Heart left ventricle (tissue), 16 donors: ENCODE data around the gene CCSER1. TPM values are rescaled to one million over a fixed set of nuclear protein-coding genes. Genes with fewer than 3 reads are reported as not detected.

Experiments
- ATAC-seq, 4 donors: fragments of 200-7000 bp; cut with Tn5 transposase; one replicate each; pipeline ENCODE4 v1.9.1; 2020 to 2022; ENCODE audit warnings: moderate library complexity in 4 of 4, mild to moderate bottlenecking in 3 of 4, moderate number of reproducible peaks in 1 of 4
- DNase-seq, 5 donors: peaks; one replicate each; pipeline ENCODE4 v3.0.0-alpha.2; 2020
- H3K27ac ChIP-seq, 12 donors: fragments of 200-600 bp; sonication (generic) in 4 of 12; one replicate each; pipeline versions ENCODE4 v1.5.0 to v1.8.0; 2016 to 2022; ENCODE audit warnings: mild to moderate bottlenecking in 2 of 12
- H3K27me3 ChIP-seq, 9 donors: fragments of 200-600 bp; sonication (generic) in 2 of 9; one replicate each; pipeline versions ENCODE4 v1.5.1 to v1.8.0; 2016 to 2022; ENCODE audit warnings: mild to moderate bottlenecking in 3 of 9
- H3K36me3 ChIP-seq, 9 donors: fragments of 200-600 bp; sonication (generic) in 2 of 9; one replicate each; pipeline versions ENCODE4 v1.5.0 to v1.8.0; 2018 to 2022; ENCODE audit warnings: mild to moderate bottlenecking in 2 of 9
- H3K4me1 ChIP-seq, 12 donors: fragments of 200-600 bp; sonication (generic) in 4 of 12; one replicate each; pipeline versions ENCODE4 v1.5.0 to v1.8.0; 2016 to 2022; ENCODE audit warnings: mild to moderate bottlenecking in 3 of 12
- H3K4me3 ChIP-seq, 12 donors: fragments of 200-600 bp; sonication (generic) in 4 of 12; one replicate each; pipeline versions ENCODE4 v1.5.0 to v1.8.0; 2017 to 2022; ENCODE audit warnings: mild to moderate bottlenecking in 9 of 12, moderate library complexity in 4 of 12
- H3K9me3 ChIP-seq, 12 donors: fragments of 200-600 bp; sonication (generic) in 4 of 12; one replicate each; pipeline versions ENCODE4 v1.5.0 to v1.8.0; 2016 to 2022; ENCODE audit warnings: mild to moderate bottlenecking in 1 of 12
- CTCF ChIP-seq, 12 donors: fragments of 200-600 bp; sonication (generic) in 4 of 12; IDR thresholded peaks; one replicate each; pipeline versions ENCODE4 v1.5.0 to v1.8.0; 2018 to 2022; ENCODE audit warnings: antibody characterized with exemption in 12 of 12, mild to moderate bottlenecking in 5 of 12
- POLR2A ChIP-seq, 2 donors: fragments of 450-650 bp; IDR thresholded peaks; one replicate each; pipeline ENCODE4 v1.6.1; 2017; ENCODE audit warnings: antibody characterized with exemption in 2 of 2, mild to moderate bottlenecking in 2 of 2, moderate library complexity in 2 of 2
- WGBS, 4 donors: extraction: QIAGEN DNeasy Blood & Tissue Kit in 2 of 4; methylation state at CpG; one replicate each; pipeline versions ENCODE4 v1.1.5 to v1.1.7; 2013 to 2018; 5-methylcytosine and 5-hydroxymethylcytosine counted together
- intact Hi-C, 10 donors: fragments of 100-400 bp; cut with DNase I; formaldehyde crosslinking; loops; one replicate each; pipeline versions ENCODE4 v1.11.1 to v1.14.2; 2022
- polyA plus RNA-seq, 2 donors: library from polyadenylated mRNA; stranded (reverse); fragments of 200-250 nt; gene quantifications; one replicate each; pipeline ENCODE4 v1.2.3, GENCODE V29; 2013
- total RNA-seq, 9 donors: library from RNA; depleted of rRNA in 2 of 9; stranded (reverse); fragments of >200 nt in 2 of 9; fragmentation: NEBNext Ultra II Directional in 3 of 9; extraction: Animal tissue kit (Norgen Biotek cat#: 25700) in 3 of 9; gene quantifications; one replicate each; pipeline versions ENCODE4 v1.1.0 to v1.2.4, GENCODE V29; 2016 to 2023
- donor health status: ischemic (EF 13 %, LVEDD 7.1; RV severe dilation, severe dysfunction).
- donor health status: healthy with polysubstance abuse.
- donor health status: DM: no; HTN: yes; CAD: no.
- donor health status: DM: no; HTN: no; CAD: no.
- donor health status: ischemic (EF 25% LVEDD 6.9; RV normal size, moderate dysfunction).
- donor health status: ischemic (EF 25% LVEDD 5.7; RV mildly dilated, moderate dysfunction).
- donor health status: healthy.
- donor health status: DM: yes; HTN: yes; CAD: no.
- donor health status: ischemic (EF 35%, LVEDD 5.7; RV mildly dilated, moderate dysfunction).
- donor health status: nonischemic (EF 11% LVEDD 7.7; RV severe dilation, severe dysfunction).
- donor health status: DM: yes; HTN: yes; CAD: no.
- donor health status: PGD.
- donor health status: ischemic (EF 29% LVEDD 5.4; RV normal size, mild dysfunction).
- donor health status: nonischemic (EF 23%, LVEDD 6.1; RV moderate dilation, normal function).

The CCSER1 gene
- total and polyA plus RNA-seq, 11 donors = 2.5 to 15.8 (median 12.2) TPM

GRCh38 chr4:90120815-90121214 lies 6.4 kb upstream of the CCSER1 start:
- no peak for ATAC-seq
- H3K4me1 ChIP-seq = no peaks in the 10 kb centered on the region
- H3K27ac ChIP-seq = no peak overlapping the region
- H3K4me3 ChIP-seq = no peak overlapping the region
- TF ChIP-seq POLR2A (IDR thresholded peaks at IDR 0.05) = no peak
- no peak for TF ChIP-seq CTCF (IDR thresholded peaks at IDR 0.05)
- no peaks in the 10 kb centered on the region for H3K36me3 ChIP-seq
- 65 to 86% (median 73%) methylated on average over 1 of the region's 1 CpG for WGBS, 4 donors
- H3K27me3 ChIP-seq = no peaks in the 10 kb centered on the region
- no peak for DNase-seq
- H3K9me3 ChIP-seq = no peaks in the 10 kb centered on the region
- intact Hi-C loops = loop anchor here in 4 of 10 donors (2.0 to 5.0 kb wide), 3 partner anchors 166 to 171 kb away; no protein-coding TSS in a partner anchor

GRCh38 chr4:90121676-90122354 lies 5.4 kb upstream of the CCSER1 start:
- DNase-seq (no peak), ATAC-seq (no peak)
- WGBS, 4 donors = 60 to 80% (median 67%) methylated on average over 3 of the region's 3 CpGs
- Histone ChIP-seq H3K9me3 (no peaks in the 10 kb centered on the region), H3K27ac (no peak overlapping the region), H3K4me3 (no peak overlapping the region), H3K36me3 (no peaks in the 10 kb centered on the region), H3K4me1 (peaks cover 0 to 2% (median 0%) of the 10 kb centered on the region in 12 donors), H3K27me3 (no peaks in the 10 kb centered on the region)
- TF ChIP-seq POLR2A (IDR thresholded peaks at IDR 0.05) (no peak), CTCF (IDR thresholded peaks at IDR 0.05) (no peak)
- intact Hi-C loops = loop anchor here in 4 of 10 donors (2.0 to 5.0 kb wide), 3 partner anchors 165 to 170 kb away; no protein-coding TSS in a partner anchor

- Histone ChIP-seq H3K4me3 (no peak overlapping the region), H3K9me3 (no peaks in the 10 kb centered on the region), H3K4me1 (peaks cover 0 to 6% (median 0%) of the 10 kb centered on the region in 12 donors), H3K27ac (no peak overlapping the region), H3K36me3 (no peaks in the 10 kb centered on the region), H3K27me3 (no peaks in the 10 kb centered on the region)
- 65 to 73% (median 69%) methylated on average over 7 of the region's 7 CpGs for WGBS, 4 donors
- DNase-seq (no peak), ATAC-seq (no peak)
- intact Hi-C loops = loop anchor here in 3 of 10 donors (5.0 kb wide), 2 partner anchors 165 to 170 kb away; no protein-coding TSS in a partner anchor
- TF ChIP-seq POLR2A (IDR thresholded peaks at IDR 0.05) (no peak), CTCF (IDR thresholded peaks at IDR 0.05) (no peak)
Measured at GRCh38 chr4:90122355-90122748, 4.8 kb upstream of the CCSER1 start.

- intact Hi-C loops = loop anchor here in 4 of 10 donors (2.0 to 5.0 kb wide), 3 partner anchors 163 to 169 kb away; no protein-coding TSS in a partner anchor
- no peak for DNase-seq
- ATAC-seq = no peak
- Histone ChIP-seq H3K4me1 (peaks cover 0 to 18% (median 6%) of the 10 kb centered on the region in 12 donors), H3K9me3 (no peaks in the 10 kb centered on the region), H3K27ac (no peak overlapping the region), H3K36me3 (no peaks in the 10 kb centered on the region), H3K4me3 (no peak overlapping the region), H3K27me3 (peaks cover 0 to 5% (median 0%) of the 10 kb centered on the region in 9 donors)
- TF ChIP-seq POLR2A (IDR thresholded peaks at IDR 0.05) (no peak), CTCF (IDR thresholded peaks at IDR 0.05) (no peak)
Measured at GRCh38 chr4:90124276-90124675, 2.9 kb upstream of the CCSER1 start.
